ENCODE measurements around the gene GPD2.

- TF ChIP-seq JUN (CRISPR knock-in tag; IDR thresholded peaks at IDR 0.05) (no peak), HHEX (CRISPR knock-in tag; IDR thresholded peaks at IDR 0.05) (no peak), RNF2 (conservative IDR thresholded peaks at IDR 0.05; ENCODE audit: low read depth) (no peak), JUND (CRISPR knock-in tag; IDR thresholded peaks at IDR 0.05) (no peak), ZNF761 (CRISPR knock-in tag; conservative IDR thresholded peaks at IDR 0.05) (no peak), NRL (CRISPR knock-in tag; IDR thresholded peaks at IDR 0.05; ENCODE audit: borderline replicate concordance) (no peak)
- TF ChIP-seq, protein P1, sequence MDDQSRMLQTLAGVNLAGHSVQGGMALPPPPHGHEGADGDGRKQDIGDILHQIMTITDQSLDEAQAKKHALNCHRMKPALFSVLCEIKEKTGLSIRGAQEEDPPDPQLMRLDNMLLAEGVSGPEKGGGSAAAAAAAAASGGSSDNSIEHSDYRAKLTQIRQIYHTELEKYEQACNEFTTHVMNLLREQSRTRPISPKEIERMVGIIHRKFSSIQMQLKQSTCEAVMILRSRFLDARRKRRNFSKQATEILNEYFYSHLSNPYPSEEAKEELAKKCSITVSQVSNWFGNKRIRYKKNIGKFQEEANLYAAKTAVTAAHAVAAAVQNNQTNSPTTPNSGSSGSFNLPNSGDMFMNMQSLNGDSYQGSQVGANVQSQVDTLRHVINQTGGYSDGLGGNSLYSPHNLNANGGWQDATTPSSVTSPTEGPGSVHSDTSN (CRISPR knock-in tag; IDR thresholded peaks at IDR 0.05; ENCODE audit: borderline replicate concordance): no peak
- TF ChIP-seq, protein P2, sequence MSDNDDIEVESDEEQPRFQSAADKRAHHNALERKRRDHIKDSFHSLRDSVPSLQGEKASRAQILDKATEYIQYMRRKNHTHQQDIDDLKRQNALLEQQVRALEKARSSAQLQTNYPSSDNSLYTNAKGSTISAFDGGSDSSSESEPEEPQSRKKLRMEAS (IDR thresholded peaks at IDR 0.05): no peak
- TF ChIP-seq, protein P3, sequence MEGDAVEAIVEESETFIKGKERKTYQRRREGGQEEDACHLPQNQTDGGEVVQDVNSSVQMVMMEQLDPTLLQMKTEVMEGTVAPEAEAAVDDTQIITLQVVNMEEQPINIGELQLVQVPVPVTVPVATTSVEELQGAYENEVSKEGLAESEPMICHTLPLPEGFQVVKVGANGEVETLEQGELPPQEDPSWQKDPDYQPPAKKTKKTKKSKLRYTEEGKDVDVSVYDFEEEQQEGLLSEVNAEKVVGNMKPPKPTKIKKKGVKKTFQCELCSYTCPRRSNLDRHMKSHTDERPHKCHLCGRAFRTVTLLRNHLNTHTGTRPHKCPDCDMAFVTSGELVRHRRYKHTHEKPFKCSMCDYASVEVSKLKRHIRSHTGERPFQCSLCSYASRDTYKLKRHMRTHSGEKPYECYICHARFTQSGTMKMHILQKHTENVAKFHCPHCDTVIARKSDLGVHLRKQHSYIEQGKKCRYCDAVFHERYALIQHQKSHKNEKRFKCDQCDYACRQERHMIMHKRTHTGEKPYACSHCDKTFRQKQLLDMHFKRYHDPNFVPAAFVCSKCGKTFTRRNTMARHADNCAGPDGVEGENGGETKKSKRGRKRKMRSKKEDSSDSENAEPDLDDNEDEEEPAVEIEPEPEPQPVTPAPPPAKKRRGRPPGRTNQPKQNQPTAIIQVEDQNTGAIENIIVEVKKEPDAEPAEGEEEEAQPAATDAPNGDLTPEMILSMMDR (CRISPR knock-in tag; IDR thresholded peaks at IDR 0.05): no peak
Measured at GRCh38 chr2:156581280-156581679, 145.1 kb downstream of the GPD2 start.
